Peyer's patch (tissue), 4 donors: Measurements from ENCODE around the gene FBXO31. TPM values are rescaled to one million over a fixed set of nuclear protein-coding genes. Genes with fewer than 3 reads are reported as not detected.
A peak's percentile ranks its signal among the peaks of the same experiment; 100 is the strongest.
"Not testable (repeated sequence)": the region's sequence is repeated elsewhere in the genome, so short reads cannot be mapped to it uniquely, and the experiment has no call there.

ENCODE experiments used
- DNase-seq, 3 donors: peaks; one replicate each; pipeline ENCODE4 v3.0.0-alpha.2; 2017 to 2019
- H3K27ac ChIP-seq, 4 donors: fragments of 200-600 bp; sonication (generic); one replicate each; pipeline ENCODE4 v1.5.1; 2016 to 2019
- H3K27me3 ChIP-seq, 2 donors: fragments of 200-600 bp; sonication (generic); one replicate each; pipeline ENCODE4 v1.5.1; 2019
- H3K36me3 ChIP-seq, 3 donors: fragments of 200-600 bp; sonication (generic); one replicate each; pipeline ENCODE4 v1.5.1; 2016 to 2019
- H3K4me1 ChIP-seq, 4 donors: fragments of 200-600 bp; sonication (generic); one replicate each; pipeline ENCODE4 v1.5.1; 2016 to 2019
- H3K4me3 ChIP-seq, 4 donors: fragments of 200-600 bp; sonication (generic); 1 replicate in 3 of 4; 2 replicates in 1 of 4; pipeline ENCODE4 v1.5.1; 2016 to 2019; ENCODE audit warnings: mild to moderate bottlenecking in 1 of 4
- H3K9me3 ChIP-seq, 4 donors: fragments of 200-600 bp; sonication (generic); one replicate each; pipeline ENCODE4 v1.5.1; 2016 to 2019; ENCODE audit warnings: mild to moderate bottlenecking in 1 of 4
- CTCF ChIP-seq, 6 experiments: fragments of 450-650 bp in 4 of 6; fragments of 200-600 bp in 2 of 6; sonication (generic) in 1 of 6; IDR thresholded peaks; one replicate each; pipeline ENCODE4 v1.5.1; 2017 to 2019; ENCODE audit warnings: antibody characterized with exemption in 6 of 6, mild to moderate bottlenecking in 3 of 6, moderate library complexity in 1 of 6
- POLR2A ChIP-seq, 2 donors: fragments of 450-650 bp; IDR thresholded peaks; one replicate each; pipeline ENCODE4 v1.5.1; 2017; ENCODE audit warnings: antibody characterized with exemption in 2 of 2, mild to moderate bottlenecking in 2 of 2, moderate library complexity in 2 of 2
- total RNA-seq, 4 donors: library from RNA; depleted of rRNA; stranded (reverse); fragments of >200 nt; gene quantifications; one replicate each; pipeline ENCODE4 v1.1.0, GENCODE V29; 2016

The FBXO31 gene
- total RNA-seq, 4 donors from 2014 or later, result 135 to 207 (median 191) TPM

GRCh38 chr16:87391950-87392820 lies 8.6 kb upstream of the FBXO31 start, which contains the start of gene MAP1LC3B:
TSS of gene MAP1LC3B (plus strand) at chr16:87392336. CDS start at chr16:87392428, 92 bp downstream.
- peak within 1 kb of the TSS; percentile 95 to 100 (median 98) for H3K27ac ChIP-seq
- no peaks in the 10 kb centered on the region for H3K27me3 ChIP-seq
- H3K9me3 ChIP-seq, result no peaks in the 10 kb centered on the region
- DNase-seq, result peak; percentile 96 to 99 (median 98)
- TF ChIP-seq POLR2A (IDR thresholded peaks at IDR 0.05) (peak; percentile 97 to 99), CTCF (IDR thresholded peaks at IDR 0.05) (no peak)
- H3K36me3 ChIP-seq, result peaks cover 0 to 4% (median 0%) of the 10 kb centered on the region in 3 donors
- peaks cover 0 to 37% (median 17%) of the 10 kb centered on the region in 4 donors for H3K4me1 ChIP-seq
- H3K4me3 ChIP-seq, result peak within 1 kb of the TSS; percentile 74 to 97 (median 91)

GRCh38 chr16:87391324-87391949 lies 7.9 kb upstream of the FBXO31 start:
- peak overlapping the region; percentile 74 to 97 (median 91) for H3K4me3 ChIP-seq
- no peaks in the 10 kb centered on the region for H3K9me3 ChIP-seq
- peaks cover 0 to 4% (median 0%) of the 10 kb centered on the region in 3 donors for H3K36me3 ChIP-seq
- no peak for TF ChIP-seq POLR2A (IDR thresholded peaks at IDR 0.05)
- TF ChIP-seq CTCF (IDR thresholded peaks at IDR 0.05), result peak in 1 of 6 experiments; percentile 10
- H3K27ac ChIP-seq, result peak overlapping the region; percentile 95 to 100 (median 98)
- peak in 2 of 3 donors; percentile 76 to 80 for DNase-seq
- peaks cover 0 to 42% (median 21%) of the 10 kb centered on the region in 4 donors for H3K4me1 ChIP-seq
- no peaks in the 10 kb centered on the region for H3K27me3 ChIP-seq

- no peak for TF ChIP-seq POLR2A (IDR thresholded peaks at IDR 0.05)
- TF ChIP-seq CTCF (IDR thresholded peaks at IDR 0.05), result no peak
- H3K27me3 ChIP-seq, result no peaks in the 10 kb centered on the region
- H3K9me3 ChIP-seq, result no peaks in the 10 kb centered on the region
- H3K36me3 ChIP-seq, result peaks cover 0 to 4% (median 0%) of the 10 kb centered on the region in 3 donors
- H3K4me3 ChIP-seq, result peak overlapping the region in 3 of 4 donors; percentile 86 to 97 (median 96)
- H3K27ac ChIP-seq, result peak overlapping the region; percentile 95 to 100 (median 98)
- DNase-seq, result peak in 1 of 3 donors; percentile 50
- H3K4me1 ChIP-seq, result peaks cover 0 to 42% (median 21%) of the 10 kb centered on the region in 4 donors
Observed at GRCh38 chr16:87390641-87391323, 7.2 kb upstream of the FBXO31 start.

GRCh38 chr16:87389914-87390313 lies 6.3 kb upstream of the FBXO31 start:
- peak overlapping the region in 1 of 4 donors; percentile 79 for H3K27ac ChIP-seq
- not testable (repeated sequence) for H3K9me3 ChIP-seq, H3K4me3 ChIP-seq, H3K36me3 ChIP-seq, H3K27me3 ChIP-seq
- peaks cover 0 to 37% (median 21%) of the 10 kb centered on the region in 4 donors for H3K4me1 ChIP-seq
- peak in 1 of 3 donors; percentile 39 for DNase-seq

- TF ChIP-seq CTCF (IDR thresholded peaks at IDR 0.05), result no peak
- no peak for TF ChIP-seq POLR2A (IDR thresholded peaks at IDR 0.05)
- H3K4me3 ChIP-seq, result no peak overlapping the region
- peaks cover 0 to 36% (median 20%) of the 10 kb centered on the region in 4 donors for H3K4me1 ChIP-seq
Observed at GRCh38 chr16:87389245-87389644, 5.7 kb upstream of the FBXO31 start.

More at GRCh38 chr16:87389245-87389644, 5.7 kb upstream of the FBXO31 start:
- DNase-seq, result peak in 1 of 3 donors; percentile 4
- H3K9me3 ChIP-seq, result no peaks in the 10 kb centered on the region
- H3K27me3 ChIP-seq, result no peaks in the 10 kb centered on the region
- H3K27ac ChIP-seq, result peak overlapping the region; percentile 48 to 89 (median 84)
- no peaks in the 10 kb centered on the region for H3K36me3 ChIP-seq
